Lower leg skin (tissue), 4 donors: ENCODE data around the gene OTUD7B. TPM values are rescaled to one million over a fixed set of nuclear protein-coding genes. Genes with fewer than 3 reads are reported as not detected.

Source experiments
- DNase-seq, 2 donors: peaks; one replicate each; pipeline ENCODE4 v3.0.0-alpha.2; 2019; ENCODE audit warnings: low spot score in 2 of 2
- H3K4me3 ChIP-seq: fragments of 200-600 bp; sonication (generic); 2 replicates; pipeline ENCODE4 v1.5.1; 2017; ENCODE audit warnings: mild to moderate bottlenecking, low read depth; ENCODE audit not compliant: poor library complexity, severe bottlenecking
- CTCF ChIP-seq, 3 donors: fragments of 450-650 bp; IDR thresholded peaks; one replicate each; pipeline ENCODE4 v1.5.1; 2016; ENCODE audit warnings: antibody characterized with exemption in 3 of 3, mild to moderate bottlenecking in 3 of 3, moderate library complexity in 2 of 3
- POLR2A ChIP-seq, 2 donors: fragments of 450-650 bp; IDR thresholded peaks; one replicate each; pipeline ENCODE4 v1.6.1; 2016 to 2017; ENCODE audit warnings: antibody characterized with exemption in 2 of 2, mild to moderate bottlenecking in 1 of 2, moderate library complexity in 1 of 2
- WGBS, 2 donors: methylation state at CpG; one replicate each; pipeline ENCODE4 v1.1.5; 2018; 5-methylcytosine and 5-hydroxymethylcytosine counted together
- intact Hi-C: fragments of 100-400 bp; cut with DNase I; formaldehyde crosslinking; loops from one replicate; pipeline ENCODE4 v1.15.0; 2023; ENCODE audit warnings: low total_unique reads
- total RNA-seq, 4 donors: library from RNA; depleted of rRNA; stranded (reverse); fragments of >200 nt; gene quantifications; one replicate each; pipeline ENCODE4 v1.1.0, GENCODE V29; 2016

The OTUD7B gene
- total RNA-seq, 4 donors from 2014 or later, result 16.9 to 21.4 (median 18.4) TPM

- no peak for TF ChIP-seq CTCF (IDR thresholded peaks at IDR 0.05)
- no peak for TF ChIP-seq POLR2A (IDR thresholded peaks at IDR 0.05)
- 89 to 94% methylated on average over 2 of the region's 2 CpGs for WGBS, 2 donors
- intact Hi-C loops, result loop anchor here (5.0 kb wide), 1 partner anchor 722 kb away; no protein-coding TSS in a partner anchor
- DNase-seq, result no peak
- no peak overlapping the region for H3K4me3 ChIP-seq
Measured at GRCh38 chr1:150049926-150050325, 39.4 kb upstream of the OTUD7B start.

DNA sequence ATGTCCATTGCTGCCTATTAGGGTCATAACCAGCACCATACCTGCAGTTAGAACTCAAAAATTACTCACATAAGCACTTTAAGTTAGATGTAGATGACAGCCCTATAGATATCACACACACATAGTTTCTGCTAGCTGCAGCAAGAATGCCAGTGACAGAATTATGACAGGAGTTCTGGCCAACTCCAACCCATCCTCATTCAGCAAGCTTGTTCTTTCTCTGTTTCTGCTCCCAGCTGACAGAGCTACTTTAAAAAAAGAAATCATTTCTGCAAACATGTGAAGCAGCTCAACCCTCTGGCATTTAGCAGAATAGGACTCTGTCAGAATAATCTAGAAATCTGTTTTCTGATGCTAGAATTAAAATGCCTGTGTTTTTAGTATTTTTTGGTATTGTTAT lies 23.8 kb upstream of the OTUD7B start:
- no peak for DNase-seq
- H3K4me3 ChIP-seq, result no peak overlapping the region
- intact Hi-C loops, result no loop called here
- TF ChIP-seq POLR2A (IDR thresholded peaks at IDR 0.05) (no peak), CTCF (IDR thresholded peaks at IDR 0.05) (no peak)

GRCh38 chr1:150028322-150028721 lies 17.8 kb upstream of the OTUD7B start:
- intact Hi-C loops, result no loop called here
- no peak for DNase-seq
- 95 to 100% methylated on average over 1 of the region's 1 CpG for WGBS, 2 donors
- no peak overlapping the region for H3K4me3 ChIP-seq
- TF ChIP-seq CTCF (IDR thresholded peaks at IDR 0.05) (no peak), POLR2A (IDR thresholded peaks at IDR 0.05) (no peak)

GRCh38 chr1:150024156-150024555 lies 13.6 kb upstream of the OTUD7B start:
- no peak for TF ChIP-seq POLR2A (IDR thresholded peaks at IDR 0.05)
- TF ChIP-seq CTCF (IDR thresholded peaks at IDR 0.05), result no peak
- H3K4me3 ChIP-seq, result no peak overlapping the region
- WGBS, 2 donors, result 90 to 94% methylated on average over 2 of the region's 2 CpGs

DNA sequence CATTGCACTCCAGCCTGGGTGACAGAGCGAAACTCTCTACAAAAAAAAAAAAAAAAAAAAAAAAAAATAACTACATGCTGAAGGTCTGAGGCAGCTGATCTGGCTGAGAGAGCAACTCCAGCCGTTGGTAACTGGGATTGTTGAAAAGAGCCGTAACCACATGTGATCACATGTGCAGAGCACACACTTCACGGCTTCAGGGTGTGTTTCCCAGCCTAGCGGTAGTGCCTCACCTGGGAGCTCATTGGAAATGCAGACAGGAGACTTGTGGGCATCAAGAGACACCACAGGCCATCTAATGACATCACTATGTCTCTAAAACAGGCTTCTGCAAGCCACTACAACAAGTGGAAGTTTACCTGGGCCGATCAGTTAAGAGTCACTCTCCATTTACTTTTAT lies 11.8 kb upstream of the OTUD7B start:
- TF ChIP-seq POLR2A (IDR thresholded peaks at IDR 0.05) (no peak), CTCF (IDR thresholded peaks at IDR 0.05) (no peak)
- DNase-seq, result no peak
- 56 to 58% methylated on average over 6 of the region's 6 CpGs for WGBS, 2 donors
- H3K4me3 ChIP-seq, result no peak overlapping the region
- intact Hi-C loops, result no loop called here

More at GRCh38 chr1:150024156-150024555, 13.6 kb upstream of the OTUD7B start:
- intact Hi-C loops, result no loop called here
- DNase-seq, result no peak

DNA sequence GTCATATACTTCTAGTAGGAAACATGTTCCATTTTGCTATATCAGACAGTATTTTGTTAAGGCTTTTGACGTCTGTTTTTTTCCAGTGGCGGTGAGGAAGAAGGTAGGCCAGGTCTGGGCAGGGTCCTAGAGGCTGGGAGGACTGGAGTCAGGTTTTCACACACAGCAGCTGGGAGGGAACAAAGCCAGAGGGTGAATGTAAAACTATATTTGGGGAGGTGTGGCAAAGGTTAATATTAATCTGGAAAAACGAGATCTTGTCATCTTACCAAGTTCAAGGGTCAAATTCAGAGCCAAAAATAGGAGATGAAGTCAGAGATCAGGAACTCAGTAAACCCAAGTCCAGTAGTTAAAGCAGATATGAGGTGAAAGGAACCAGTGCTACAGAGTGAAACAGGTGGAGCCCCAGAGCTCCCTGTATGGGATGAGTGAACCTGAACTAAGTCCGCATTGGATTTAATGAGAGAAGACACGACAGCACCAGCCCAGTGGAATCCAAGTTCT lies 10.7 kb upstream of the OTUD7B start:
- TF ChIP-seq CTCF (IDR thresholded peaks at IDR 0.05), result no peak
- DNase-seq, result no peak
- intact Hi-C loops, result no loop called here
- WGBS, 2 donors, result 43 to 53% methylated on average over 5 of the region's 5 CpGs
- H3K4me3 ChIP-seq, result no peak overlapping the region
